GM18526 (cell line): ENCODE results near the gene PDXK.

ENCODE experiments used
- POLR2A ChIP-seq: IDR thresholded peaks from 3 replicates; pipeline ENCODE4 v1.6.1; 2011; ENCODE audit not compliant: insufficient read length; ENCODE audit errors: extremely low read depth

The PDXK gene

DNA sequence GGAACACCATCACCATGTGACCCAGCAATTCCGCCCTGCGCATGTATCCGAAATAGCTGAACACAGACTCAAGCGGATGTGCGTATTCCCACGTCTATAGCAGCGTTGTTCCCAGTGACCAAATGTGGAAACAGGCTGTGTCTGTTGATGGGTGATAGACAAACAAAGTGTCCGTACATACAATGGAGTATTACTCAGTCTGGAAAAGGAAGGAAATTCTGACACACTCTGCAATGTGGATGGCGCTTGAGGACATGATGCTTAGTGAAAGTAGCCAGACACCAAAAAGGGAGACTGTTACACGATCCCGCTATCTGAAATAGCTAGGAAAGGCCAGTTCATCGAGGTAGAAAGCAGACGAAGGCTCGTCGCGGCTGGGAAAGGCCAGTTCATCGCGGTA lies 25.8 kb downstream of the PDXK start:
- TF ChIP-seq POLR2A, result no peak

DNA sequence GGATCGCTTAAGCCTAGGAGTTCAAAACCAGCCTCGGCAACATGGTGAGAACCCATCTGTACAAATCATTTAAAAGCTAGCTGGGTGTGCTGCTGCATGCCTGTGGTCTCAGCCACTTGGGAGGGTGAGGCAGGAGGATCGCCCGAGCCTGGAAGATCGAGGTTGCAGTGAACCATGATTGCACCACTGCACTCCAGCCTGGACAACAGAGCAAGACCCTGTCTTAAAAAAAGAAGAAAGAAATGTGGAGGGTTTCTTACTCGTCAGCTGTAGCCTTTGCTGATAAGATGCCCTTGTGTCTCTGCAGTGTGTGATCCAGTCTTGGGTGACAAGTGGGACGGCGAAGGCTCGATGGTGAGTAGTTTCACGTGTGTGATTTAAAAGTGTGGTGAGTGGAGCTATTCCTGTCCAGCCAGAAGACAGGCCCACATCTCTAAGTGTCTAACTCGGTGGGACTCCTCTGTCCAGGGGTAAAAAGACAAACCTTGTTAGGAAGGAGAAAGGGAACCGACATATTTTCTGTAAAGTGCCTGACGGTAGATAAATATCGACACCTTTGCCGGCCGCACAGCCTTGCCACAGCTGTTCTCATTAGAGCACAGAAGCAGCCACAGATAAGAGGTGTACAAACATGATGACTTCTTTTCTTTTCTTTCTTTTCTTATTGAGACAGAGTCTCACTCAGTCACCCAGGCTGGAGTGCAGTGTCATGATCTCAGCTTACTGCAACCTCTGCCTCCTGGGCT lies 27.0 kb downstream of the PDXK start:
- TF ChIP-seq POLR2A, result no peak

DNA sequence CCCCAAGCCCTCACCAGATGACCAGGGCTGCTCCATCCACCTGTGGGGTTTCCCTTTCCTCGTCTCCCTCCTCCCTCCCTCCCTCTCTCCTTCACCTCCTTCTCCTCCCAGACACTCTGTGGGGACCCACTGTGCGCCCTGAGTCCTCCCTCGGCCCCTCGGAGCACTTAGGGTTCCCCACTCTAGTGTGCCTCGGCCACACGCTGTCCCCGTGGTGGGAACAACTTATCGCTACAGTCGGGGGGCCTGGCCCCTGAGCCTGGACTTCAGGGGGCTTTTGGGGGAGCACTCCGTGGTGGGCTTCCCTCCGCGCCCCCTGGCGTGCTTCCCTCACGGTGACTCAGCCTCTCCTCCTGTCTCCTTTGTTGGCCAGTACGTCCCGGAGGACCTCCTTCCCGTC lies 29.7 kb downstream of the PDXK start:
- TF ChIP-seq POLR2A, result no peak

DNA sequence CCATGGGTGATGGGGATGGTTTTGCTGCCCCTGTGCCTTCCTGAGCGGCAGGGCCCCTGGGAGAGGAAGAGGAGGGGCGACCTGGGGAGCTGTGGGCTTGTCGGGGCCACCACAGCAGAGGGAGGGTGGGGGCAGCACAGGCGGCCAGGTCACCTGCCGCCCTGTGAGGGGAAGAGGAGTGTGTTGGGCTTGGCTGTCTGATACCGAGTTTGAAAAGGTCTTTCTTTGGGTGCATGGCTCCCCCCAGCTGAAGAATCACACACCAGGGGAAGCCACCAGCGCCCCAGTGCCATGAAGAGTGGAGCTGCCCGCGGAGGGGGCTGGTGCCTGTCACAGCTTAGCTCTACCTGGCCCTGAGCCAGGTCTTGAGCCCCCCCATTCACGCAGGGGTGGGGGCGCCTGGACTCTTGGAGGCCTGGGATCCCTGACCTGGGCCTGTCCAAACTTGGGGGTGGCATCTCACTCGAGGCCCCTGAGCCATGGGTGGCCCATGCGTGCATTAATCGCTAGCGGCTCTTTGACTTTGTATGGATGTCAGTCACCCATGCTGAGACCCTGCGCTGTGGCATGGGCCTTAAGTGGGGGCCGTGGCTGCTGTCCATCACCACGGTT lies 30.8 kb downstream of the PDXK start:
- no peak for TF ChIP-seq POLR2A

DNA sequence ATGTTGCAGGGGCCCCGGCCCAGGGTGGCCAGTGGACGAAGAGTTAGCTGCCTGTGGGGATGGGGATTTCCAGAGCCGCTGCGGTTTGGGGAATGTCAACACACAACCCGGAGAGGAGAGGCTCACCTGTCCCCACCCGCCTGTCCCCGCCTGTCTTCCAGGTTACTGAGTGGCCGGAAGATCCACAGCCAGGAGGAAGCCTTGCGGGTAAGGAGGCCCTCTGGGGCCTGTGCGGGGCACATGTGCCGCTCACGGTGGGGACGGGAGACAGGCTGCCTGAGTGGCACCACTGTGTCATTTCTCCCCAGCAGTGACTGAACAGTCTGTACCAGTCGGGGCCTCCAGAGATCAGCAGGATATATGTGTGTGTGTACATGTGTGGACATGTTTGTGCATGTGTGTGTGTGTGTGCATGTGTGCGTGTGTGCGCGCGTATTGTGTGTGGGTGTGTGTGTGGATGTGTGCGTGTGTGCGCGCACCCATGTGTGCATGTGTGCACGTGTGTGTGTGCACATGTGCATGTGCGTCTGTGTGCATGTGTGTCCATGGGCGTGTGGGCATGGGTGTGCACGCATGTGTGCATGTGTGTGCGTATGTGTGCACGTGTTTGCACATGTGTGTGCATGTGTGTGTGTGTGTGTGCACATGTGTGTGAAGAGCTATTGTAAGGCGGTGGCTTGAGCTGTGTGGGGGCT lies 31.6 kb downstream of the PDXK start:
- no peak for TF ChIP-seq POLR2A

GRCh38 chr21:43751955-43752591 lies 33.1 kb downstream of the PDXK start:
- no peak for TF ChIP-seq POLR2A

- no peak for TF ChIP-seq POLR2A
These were observed 34.0 kb downstream of the PDXK start for GRCh38 chr21:43752758-43753438.

GRCh38 chr21:43753439-43753799 lies 34.5 kb downstream of the PDXK start:
- TF ChIP-seq POLR2A, result no peak

GRCh38 chr21:43754948-43755781 lies 36.2 kb downstream of the PDXK start:
- TF ChIP-seq POLR2A, result no peak

DNA sequence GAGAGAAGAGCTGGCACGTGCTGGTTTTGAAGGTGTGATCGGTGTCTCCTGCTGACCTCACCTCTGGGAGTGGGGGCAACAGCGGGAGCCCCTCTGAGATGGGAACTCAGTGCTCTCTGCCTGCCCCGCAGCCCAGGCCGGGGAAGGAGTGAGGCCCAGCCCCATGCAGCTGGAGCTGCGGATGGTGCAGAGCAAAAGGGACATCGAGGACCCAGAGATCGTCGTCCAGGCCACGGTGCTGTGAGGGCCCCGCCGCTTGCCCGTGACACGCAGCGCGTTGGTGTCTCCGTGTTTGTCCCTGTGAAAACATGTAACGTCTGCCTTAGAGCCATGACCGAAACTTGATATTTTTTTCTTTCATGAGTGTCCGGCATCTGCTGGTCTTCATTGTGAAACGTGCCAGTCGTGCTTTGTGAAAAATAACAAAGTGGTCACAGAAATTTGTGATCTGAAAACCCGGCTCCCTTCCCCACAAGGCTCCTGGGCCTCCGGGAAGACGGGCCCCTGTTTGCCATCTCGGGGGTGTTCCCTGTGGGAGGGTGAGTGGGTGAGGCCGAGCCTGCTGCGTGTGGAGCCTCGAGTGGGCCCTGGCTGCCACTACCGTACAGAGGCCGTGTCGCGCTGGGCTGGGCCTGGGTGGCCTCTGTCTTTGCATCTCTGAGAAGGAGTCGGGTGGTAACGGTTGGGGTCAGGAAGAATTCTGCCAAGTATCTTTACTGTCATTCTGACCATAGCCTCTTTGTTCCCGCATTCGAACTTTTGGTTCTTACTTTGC lies 37.1 kb downstream of the PDXK start:
- TF ChIP-seq POLR2A, result no peak

DNA sequence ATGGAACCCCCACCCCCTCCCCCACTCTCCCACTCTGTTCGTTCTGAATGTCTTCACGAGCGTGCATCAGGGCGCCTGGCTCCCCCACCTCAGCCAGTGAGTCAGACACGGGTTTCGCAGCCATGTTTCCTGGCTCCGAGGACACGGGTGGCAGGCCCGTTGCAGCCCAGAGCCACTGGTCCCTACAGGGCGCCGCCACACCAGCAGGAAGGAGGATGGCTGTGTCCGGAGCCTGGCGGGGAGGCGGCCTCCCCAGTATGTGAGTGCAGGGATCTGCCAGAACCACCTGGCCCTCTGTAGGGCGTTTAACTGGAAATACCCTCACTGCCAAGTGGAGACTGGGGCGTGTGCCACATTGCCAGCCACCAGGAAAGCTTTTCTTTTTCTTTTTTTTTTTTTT lies 38.7 kb downstream of the PDXK start:
- TF ChIP-seq POLR2A, result no peak

- TF ChIP-seq POLR2A, result no peak
These were observed 39.2 kb downstream of the PDXK start for GRCh38 chr21:43758111-43758641.

GRCh38 chr21:43758811-43759210 lies 39.9 kb downstream of the PDXK start:
- no peak for TF ChIP-seq POLR2A
